GM12872 (cell line): ENCODE results near the gene C1QTNF1.

Experiments
- TF ChIP-seq, protein P1 (sequence below): IDR thresholded peaks from 3 replicates; pipeline ENCODE4 v1.5.1; 2011; ENCODE audit warnings: low read depth, mild to moderate bottlenecking, low read length, moderate library complexity; ENCODE audit not compliant: insufficient read depth

Gene C1QTNF1

DNA sequence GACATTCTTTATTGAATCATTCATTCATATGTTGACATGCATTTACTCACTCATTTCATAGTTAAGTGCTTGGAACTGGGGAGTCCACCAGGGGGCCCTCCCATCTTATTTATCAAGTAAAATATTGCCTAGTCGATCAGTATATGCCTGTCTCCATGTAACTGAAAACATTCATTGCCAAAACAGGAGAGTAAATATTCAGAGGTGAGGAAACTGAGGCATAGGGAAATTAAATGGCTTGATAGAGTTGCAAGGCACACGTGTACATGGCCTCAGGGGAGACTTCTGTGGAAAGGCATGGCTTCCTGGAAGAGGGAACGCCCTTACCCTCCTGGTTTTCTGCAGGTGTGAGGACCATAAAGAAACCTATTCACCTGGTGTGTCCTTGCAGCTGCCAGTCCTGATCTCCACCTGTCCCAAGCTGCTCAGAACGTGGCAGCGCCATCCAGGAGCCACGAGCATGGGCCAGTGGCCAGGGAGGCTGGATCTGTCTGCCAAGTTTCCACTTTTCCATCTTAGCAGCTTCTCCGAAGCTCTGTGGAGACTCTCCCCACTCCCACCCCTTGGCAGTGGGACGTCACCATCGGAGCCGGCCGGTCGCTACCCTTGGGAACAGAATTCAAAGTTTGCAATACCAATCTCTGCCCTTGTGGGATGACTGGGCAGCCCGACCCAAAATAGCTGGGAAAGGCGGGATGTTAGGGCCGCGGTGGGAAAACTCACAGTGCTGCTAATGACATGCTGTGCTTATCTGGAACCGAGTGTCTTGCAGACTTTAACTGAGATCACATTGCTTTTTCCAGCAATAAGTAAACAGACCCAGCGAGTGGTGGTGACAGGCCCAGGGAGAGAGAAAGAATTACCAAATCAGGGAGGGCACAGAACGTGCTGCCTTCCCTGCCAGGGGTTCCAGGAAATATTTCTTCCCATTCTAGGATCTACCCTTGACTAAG is 4.1 kb upstream of the C1QTNF1 start:
- TF ChIP-seq, protein P1, sequence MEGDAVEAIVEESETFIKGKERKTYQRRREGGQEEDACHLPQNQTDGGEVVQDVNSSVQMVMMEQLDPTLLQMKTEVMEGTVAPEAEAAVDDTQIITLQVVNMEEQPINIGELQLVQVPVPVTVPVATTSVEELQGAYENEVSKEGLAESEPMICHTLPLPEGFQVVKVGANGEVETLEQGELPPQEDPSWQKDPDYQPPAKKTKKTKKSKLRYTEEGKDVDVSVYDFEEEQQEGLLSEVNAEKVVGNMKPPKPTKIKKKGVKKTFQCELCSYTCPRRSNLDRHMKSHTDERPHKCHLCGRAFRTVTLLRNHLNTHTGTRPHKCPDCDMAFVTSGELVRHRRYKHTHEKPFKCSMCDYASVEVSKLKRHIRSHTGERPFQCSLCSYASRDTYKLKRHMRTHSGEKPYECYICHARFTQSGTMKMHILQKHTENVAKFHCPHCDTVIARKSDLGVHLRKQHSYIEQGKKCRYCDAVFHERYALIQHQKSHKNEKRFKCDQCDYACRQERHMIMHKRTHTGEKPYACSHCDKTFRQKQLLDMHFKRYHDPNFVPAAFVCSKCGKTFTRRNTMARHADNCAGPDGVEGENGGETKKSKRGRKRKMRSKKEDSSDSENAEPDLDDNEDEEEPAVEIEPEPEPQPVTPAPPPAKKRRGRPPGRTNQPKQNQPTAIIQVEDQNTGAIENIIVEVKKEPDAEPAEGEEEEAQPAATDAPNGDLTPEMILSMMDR: peak; percentile 53

DNA sequence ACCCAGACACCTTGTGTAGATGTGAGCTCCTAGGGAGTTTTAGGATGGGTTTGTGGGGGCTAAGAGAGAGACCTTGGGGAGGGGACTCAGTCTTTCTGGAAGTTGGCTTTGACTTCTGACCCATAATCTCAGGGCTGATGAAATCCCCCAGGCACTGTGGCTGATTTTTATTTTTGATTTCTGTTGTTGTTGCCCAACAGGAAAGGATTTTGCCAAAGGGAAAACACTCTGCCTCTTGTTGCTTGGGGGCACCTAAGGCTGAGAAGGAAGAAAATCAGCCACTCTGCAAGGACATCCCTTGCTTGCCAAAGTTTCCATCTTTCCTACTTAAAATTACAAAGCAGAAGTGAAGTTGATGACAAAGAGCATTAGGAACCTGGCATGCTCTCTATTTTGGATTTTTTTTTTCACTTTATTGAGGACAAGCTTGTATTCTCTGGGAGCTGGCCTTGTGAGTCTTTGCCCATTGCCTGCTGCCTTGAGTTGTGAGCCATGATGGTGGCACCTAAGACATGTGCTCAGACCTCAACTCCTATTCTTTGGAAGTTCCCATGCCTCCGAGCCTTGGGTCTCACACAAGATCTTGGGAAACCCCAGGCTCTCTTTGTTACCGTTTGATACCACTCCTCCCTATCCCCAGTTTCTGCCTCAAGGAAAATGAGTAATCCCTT is 3.2 kb upstream of the C1QTNF1 start:
- TF ChIP-seq, protein P1: no peak

DNA sequence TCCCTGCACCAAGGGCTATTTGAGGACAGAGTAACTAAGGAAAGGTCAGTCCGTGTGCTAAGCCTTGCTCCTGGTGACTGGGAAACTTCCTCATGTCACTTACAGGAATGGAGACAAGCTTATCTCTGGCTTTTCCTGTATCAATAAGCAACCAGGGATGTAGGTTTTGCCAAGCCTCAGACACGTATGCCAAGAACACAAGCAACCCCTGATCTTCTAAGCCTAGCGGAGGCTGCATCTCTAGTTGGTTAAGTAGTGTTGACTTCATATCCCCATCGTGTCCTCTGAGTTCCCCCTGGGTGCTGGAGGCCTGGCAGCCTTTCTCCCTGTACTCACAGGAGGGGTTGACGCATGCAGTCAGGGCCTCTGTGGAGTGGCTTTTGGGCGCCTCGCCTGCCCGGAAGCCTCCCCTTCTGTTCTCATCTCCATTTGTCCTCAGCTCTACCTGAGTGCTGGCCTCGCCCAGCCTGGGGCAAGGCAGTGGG is 1.4 kb upstream of the C1QTNF1 start:
- TF ChIP-seq, protein P1: no peak

DNA sequence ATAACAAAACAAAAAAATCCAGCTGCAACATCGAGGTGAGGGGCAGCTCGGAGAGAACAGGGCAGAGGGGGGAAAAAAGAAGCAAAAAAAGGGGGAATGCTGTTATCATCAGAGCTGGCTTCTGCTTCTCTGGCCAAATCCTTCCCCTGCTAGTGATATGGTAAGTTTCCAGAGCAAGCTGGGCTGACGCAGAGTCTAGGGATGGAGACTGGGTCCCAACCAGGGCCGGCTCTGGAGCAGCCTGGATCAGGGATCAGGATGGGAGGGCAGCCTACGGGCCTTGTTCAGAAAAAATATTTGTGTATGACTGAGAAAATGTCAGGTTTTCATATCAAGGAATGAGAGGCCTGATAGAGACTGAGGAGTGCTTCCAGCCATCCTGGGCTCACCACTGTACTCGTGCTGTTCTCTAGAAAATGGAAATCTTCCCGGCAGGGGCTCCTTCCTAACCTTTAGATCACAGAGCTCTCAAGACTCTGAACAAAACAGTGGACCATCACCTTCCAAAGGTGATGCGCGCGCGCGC is 726 bp upstream of the C1QTNF1 start:
- TF ChIP-seq, protein P1: no peak

DNA sequence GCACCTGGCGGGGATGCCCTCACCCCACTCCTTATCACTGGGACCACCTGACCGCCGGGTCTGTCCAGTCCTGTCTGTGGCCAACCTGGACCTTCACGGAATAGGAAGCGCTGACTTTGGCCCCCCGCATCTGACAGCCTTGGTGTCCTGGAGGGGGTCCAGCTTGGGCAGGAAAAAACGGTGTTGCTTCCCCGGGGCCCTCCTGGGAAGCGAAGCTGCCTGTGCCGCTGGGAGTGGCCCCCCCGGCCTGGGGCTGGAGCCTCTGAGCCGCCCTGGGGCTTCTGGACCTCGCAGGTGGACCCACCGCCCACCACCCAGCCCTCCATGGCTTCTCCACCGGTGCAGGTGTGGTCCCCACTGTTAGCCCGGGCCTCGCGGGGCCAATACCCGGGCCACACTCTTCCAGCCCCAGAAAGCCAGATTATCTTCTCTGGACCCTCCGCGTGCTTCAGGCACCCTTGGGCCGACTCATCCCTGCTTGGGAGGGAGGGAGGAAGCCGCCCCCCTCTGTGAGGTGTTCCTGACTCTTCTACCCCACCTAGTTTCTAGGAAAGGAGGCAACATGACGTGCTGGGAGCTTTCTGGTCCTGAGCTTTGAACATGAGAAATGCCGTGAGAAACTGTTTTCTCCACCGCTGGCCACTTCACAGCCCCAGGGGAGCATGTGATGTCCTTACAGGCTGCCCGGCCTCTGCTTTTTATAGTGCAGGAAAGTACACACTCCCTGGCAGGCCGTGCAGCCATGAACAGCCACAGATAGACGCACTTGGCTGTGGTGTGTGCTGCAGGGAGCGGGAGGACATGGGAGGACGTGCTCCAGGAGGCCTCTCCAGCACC is 1.1 kb downstream of the C1QTNF1 start:
- TF ChIP-seq, protein P1: no peak

DNA sequence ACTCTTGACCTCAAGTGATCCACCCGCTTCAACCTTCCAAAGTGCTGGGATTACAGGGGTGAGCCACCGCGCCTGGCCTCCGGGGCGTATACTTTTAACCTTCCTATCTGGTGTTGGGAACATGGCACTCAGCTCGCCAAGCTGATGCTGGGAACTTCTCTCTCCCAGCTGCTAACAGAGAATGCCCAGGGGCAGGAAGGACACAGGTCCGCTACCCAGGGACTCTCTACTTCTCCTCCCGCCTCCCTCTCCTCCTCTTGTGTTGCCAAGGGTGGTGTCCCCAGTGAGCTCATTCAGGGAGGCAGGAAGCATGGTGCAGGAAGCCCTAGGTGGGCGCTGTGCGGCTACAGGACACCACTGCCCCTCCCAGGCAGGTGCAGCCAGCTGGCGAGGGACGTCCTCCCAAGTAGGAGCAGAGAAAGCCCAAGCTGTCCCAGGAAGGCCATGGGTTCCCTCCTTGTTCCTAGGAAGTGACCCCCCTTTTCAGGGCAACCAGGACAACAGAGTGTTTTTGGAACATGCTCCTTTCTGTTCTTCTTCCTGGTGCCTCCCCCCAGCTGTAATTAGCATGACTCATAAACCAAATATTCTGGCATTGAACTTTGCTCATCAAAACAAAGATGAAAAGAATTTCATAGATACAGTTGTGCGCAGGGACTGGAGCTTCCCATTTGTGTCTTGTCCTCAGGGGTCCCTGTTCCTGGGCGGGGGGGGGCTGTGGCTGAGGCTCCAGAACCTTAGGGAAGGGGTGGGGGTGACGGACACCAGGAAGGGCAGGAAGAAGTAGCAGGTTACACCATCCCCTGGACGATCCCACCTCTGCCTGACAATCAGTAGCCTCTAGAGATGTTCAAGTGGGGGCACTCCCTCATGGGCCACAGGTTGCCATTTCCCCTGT is 2.7 kb downstream of the C1QTNF1 start:
- TF ChIP-seq, protein P1: no peak
